ENCODE measurements around the gene RAP1GAP.

Gene RAP1GAP

DNA sequence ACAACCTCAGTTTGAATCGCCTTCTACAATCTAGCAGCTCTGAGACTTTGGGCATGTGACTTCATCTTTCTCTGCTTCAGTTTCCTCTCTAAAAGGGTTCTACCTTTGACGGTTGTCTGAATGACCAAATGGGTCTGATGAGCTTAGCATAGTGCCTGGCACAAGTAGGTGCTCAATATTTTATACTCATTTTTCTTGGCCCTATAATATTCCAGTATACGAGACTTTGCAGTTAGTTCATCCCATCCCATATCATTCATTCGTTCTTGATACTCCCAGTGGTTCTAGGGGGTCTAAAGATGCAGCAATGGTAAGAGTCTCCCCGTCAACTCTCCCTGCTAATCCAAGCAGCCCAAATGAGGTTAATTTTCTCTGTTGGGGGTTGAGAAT lies 92.4 kb downstream of the RAP1GAP start:
- in situ Hi-C loops (cut with MboI; ENCODE audit: low sequenced_read_pairs): loop anchor here (10.0 kb wide), 1 partner anchor 202 kb away; no protein-coding TSS in a partner anchor
- no peak for DNase-seq (ENCODE audit: low spot score in 2 of 2)
- H3K4me3 ChIP-seq: no peak overlapping the region
- peaks cover 14% of the 10 kb centered on the region for H3K4me1 ChIP-seq
- H3K27me3 ChIP-seq (ENCODE audit: low read depth): no peaks in the 10 kb centered on the region
- H3K36me3 ChIP-seq (replicated peaks): no peaks in the 10 kb centered on the region
- H3K9me3 ChIP-seq: no peaks in the 10 kb centered on the region

- no peaks in the 10 kb centered on the region for H3K36me3 ChIP-seq (replicated peaks)
- H3K9me3 ChIP-seq: no peaks in the 10 kb centered on the region
- H3K4me3 ChIP-seq: no peak overlapping the region
- peaks cover 14% of the 10 kb centered on the region for H3K4me1 ChIP-seq
- DNase-seq (ENCODE audit: low spot score in 2 of 2): no peak
- in situ Hi-C loops (cut with MboI; ENCODE audit: low sequenced_read_pairs): loop anchor here (10.0 kb wide), 1 partner anchor 201 kb away; no protein-coding TSS in a partner anchor
- H3K27me3 ChIP-seq (ENCODE audit: low read depth): no peaks in the 10 kb centered on the region
Measured at GRCh38 chr1:21576031-21576797, 92.9 kb downstream of the RAP1GAP start.

DNA sequence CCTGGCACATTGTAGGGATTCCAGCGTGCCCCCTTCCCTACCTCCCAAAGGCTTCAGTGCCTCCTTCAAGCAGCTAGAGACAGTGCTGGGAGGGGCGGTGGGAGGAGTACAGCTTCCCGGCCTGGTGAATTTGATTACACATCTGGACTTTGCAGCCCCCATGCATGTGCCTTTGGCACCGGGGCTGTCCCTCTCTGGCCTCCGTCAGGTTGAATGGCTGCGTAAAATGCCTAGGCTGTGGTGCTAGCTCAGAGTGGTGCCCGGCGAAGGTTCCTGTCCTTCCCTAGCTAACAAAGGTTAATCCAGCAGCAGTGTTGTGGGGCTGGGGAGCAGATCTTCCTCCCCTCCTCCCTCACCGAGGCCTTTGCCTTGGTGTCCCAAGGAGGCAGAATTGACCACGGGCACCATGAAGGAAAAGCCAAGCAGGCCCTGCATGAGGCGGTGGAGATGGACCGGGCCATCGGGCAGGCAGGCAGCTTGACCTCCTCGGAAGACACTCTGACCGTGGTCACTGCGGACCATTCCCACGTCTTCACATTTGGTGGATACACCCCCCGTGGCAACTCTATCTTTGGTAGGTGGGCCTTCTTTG lies 93.7 kb downstream of the RAP1GAP start:
- Histone ChIP-seq H3K27me3 (ENCODE audit: low read depth) (no peaks in the 10 kb centered on the region), H3K36me3 (replicated peaks) (no peaks in the 10 kb centered on the region), H3K9me3 (no peaks in the 10 kb centered on the region), H3K4me1 (peaks cover 14% of the 10 kb centered on the region), H3K4me3 (no peak overlapping the region)
- DNase-seq (ENCODE audit: low spot score in 2 of 2): no peak
- in situ Hi-C loops (cut with MboI; ENCODE audit: low sequenced_read_pairs): loop anchor here (10.0 kb wide), 1 partner anchor 201 kb away; no protein-coding TSS in a partner anchor

- peaks cover 14% of the 10 kb centered on the region for H3K4me1 ChIP-seq
- no peak overlapping the region for H3K4me3 ChIP-seq
- H3K27me3 ChIP-seq (ENCODE audit: low read depth): no peaks in the 10 kb centered on the region
- no peaks in the 10 kb centered on the region for H3K36me3 ChIP-seq (replicated peaks)
- in situ Hi-C loops (cut with MboI; ENCODE audit: low sequenced_read_pairs): loop anchor here (10.0 kb wide), 1 partner anchor 200 kb away; no protein-coding TSS in a partner anchor
- no peaks in the 10 kb centered on the region for H3K9me3 ChIP-seq
- peak; percentile 68 to 87 for DNase-seq (ENCODE audit: low spot score in 2 of 2)
Measured at GRCh38 chr1:21574466-21575151, 94.5 kb downstream of the RAP1GAP start.

DNA sequence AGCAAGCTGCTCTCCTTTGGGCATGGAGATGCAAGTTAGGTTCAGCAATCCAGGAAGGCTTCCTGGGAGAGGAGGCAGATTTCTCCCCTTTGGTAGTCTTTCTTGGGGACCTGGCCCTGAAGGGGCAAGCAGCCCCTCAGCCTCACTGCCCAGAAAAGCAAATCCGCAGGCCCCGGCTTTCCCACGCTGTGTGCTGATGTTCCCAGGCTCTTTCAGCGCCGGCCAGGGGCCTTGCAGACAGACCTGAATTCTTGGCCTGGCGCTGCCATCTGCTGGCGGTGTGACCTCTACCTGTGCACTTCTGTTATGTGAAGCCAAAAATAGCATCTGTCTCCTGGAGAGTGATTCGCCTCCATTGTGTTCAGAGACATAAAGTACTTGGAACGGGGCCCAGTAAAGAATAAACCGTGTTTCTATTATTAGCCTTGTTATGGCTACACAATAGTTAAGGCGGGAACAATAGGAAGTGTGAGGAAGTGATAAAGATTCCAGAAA lies 95.1 kb downstream of the RAP1GAP start:
- no peak overlapping the region for H3K4me3 ChIP-seq
- no peaks in the 10 kb centered on the region for H3K27me3 ChIP-seq (ENCODE audit: low read depth)
- no peaks in the 10 kb centered on the region for H3K36me3 ChIP-seq (replicated peaks)
- in situ Hi-C loops (cut with MboI; ENCODE audit: low sequenced_read_pairs): loop anchor here (10.0 kb wide), 1 partner anchor 199 kb away; no protein-coding TSS in a partner anchor
- peak; percentile 87 to 95 for DNase-seq (ENCODE audit: low spot score in 2 of 2)
- H3K9me3 ChIP-seq: no peaks in the 10 kb centered on the region
- H3K4me1 ChIP-seq: peaks cover 14% of the 10 kb centered on the region

DNA sequence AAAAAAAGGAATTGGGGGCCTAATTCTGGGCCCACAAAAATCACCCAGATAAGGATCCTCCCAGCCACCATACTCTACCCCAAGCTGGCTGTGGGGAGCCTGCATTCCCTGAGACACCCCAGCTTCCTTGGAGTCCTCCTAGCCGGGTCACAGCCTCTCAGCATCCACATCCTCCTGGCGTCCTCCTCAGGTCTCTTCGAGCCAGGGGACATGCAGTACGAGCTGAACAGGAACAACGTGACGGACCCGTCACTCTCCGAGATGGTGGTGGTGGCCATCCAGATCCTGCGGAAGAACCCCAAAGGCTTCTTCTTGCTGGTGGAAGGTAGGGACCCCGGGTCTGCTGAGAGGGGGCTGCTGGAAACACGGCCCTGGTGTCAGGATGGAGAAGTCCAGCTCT lies 95.7 kb downstream of the RAP1GAP start:
- no peaks in the 10 kb centered on the region for H3K27me3 ChIP-seq (ENCODE audit: low read depth)
- DNase-seq (ENCODE audit: low spot score in 2 of 2): no peak
- in situ Hi-C loops (cut with MboI; ENCODE audit: low sequenced_read_pairs): loop anchor here (10.0 kb wide), 1 partner anchor 199 kb away; no protein-coding TSS in a partner anchor
- H3K9me3 ChIP-seq: no peaks in the 10 kb centered on the region
- H3K4me3 ChIP-seq: no peak overlapping the region
- H3K4me1 ChIP-seq: peaks cover 14% of the 10 kb centered on the region
- no peaks in the 10 kb centered on the region for H3K36me3 ChIP-seq (replicated peaks)

- no peak for DNase-seq (ENCODE audit: low spot score in 2 of 2)
- H3K9me3 ChIP-seq: no peaks in the 10 kb centered on the region
- peaks cover 14% of the 10 kb centered on the region for H3K4me1 ChIP-seq
- H3K4me3 ChIP-seq: no peak overlapping the region
- H3K27me3 ChIP-seq (ENCODE audit: low read depth): no peaks in the 10 kb centered on the region
- in situ Hi-C loops (cut with MboI; ENCODE audit: low sequenced_read_pairs): loop anchor here (10.0 kb wide), 1 partner anchor 198 kb away; no protein-coding TSS in a partner anchor
- H3K36me3 ChIP-seq (replicated peaks): no peaks in the 10 kb centered on the region
Measured at GRCh38 chr1:21572735-21573277, 96.4 kb downstream of the RAP1GAP start.

- H3K9me3 ChIP-seq: no peaks in the 10 kb centered on the region
Measured at GRCh38 chr1:21572221-21572620, 96.9 kb downstream of the RAP1GAP start.

DNA sequence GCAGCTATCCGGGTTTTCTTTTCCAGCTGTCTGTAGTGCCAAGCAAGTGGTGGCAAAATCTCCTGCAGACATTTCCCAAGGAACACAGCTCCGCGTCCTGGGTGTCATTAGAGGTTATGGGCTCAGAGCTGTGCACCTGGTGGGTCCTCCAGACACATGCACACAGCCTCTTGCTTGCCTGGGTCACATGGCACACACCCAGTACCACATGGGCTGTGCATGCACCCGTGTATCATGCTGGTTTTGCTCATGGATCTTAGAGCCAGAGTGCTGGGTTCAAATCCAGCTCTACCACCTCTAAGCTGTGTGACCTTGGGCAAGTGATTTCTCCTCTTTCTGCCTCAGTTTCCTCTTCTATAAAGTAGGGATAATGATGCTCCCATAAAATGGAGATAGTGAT lies 98.3 kb downstream of the RAP1GAP start:
- no peak for DNase-seq (ENCODE audit: low spot score in 2 of 2)
- in situ Hi-C loops (cut with MboI; ENCODE audit: low sequenced_read_pairs): loop anchor here (10.0 kb wide), 1 partner anchor 196 kb away; no protein-coding TSS in a partner anchor

More at GRCh38 chr1:21572221-21572620, 96.9 kb downstream of the RAP1GAP start:
- Histone ChIP-seq H3K4me3 (no peak overlapping the region), H3K27me3 (ENCODE audit: low read depth) (no peaks in the 10 kb centered on the region), H3K36me3 (replicated peaks) (no peaks in the 10 kb centered on the region), H3K4me1 (peaks cover 14% of the 10 kb centered on the region)
- in situ Hi-C loops (cut with MboI; ENCODE audit: low sequenced_read_pairs): loop anchor here (10.0 kb wide), 1 partner anchor 197 kb away; no protein-coding TSS in a partner anchor
- DNase-seq (ENCODE audit: low spot score in 2 of 2): no peak

GRCh38 chr1:21570528-21570875 lies 98.7 kb downstream of the RAP1GAP start:
- in situ Hi-C loops (cut with MboI; ENCODE audit: low sequenced_read_pairs): loop anchor here (10.0 kb wide), 1 partner anchor 196 kb away; no protein-coding TSS in a partner anchor
- Histone ChIP-seq H3K36me3 (replicated peaks) (no peaks in the 10 kb centered on the region), H3K27me3 (ENCODE audit: low read depth) (no peaks in the 10 kb centered on the region), H3K4me3 (no peak overlapping the region), H3K4me1 (peaks cover 14% of the 10 kb centered on the region), H3K9me3 (no peaks in the 10 kb centered on the region)
- no peak for DNase-seq (ENCODE audit: low spot score in 2 of 2)

More for the DNA sequence above, 98.3 kb downstream of the RAP1GAP start:
- Histone ChIP-seq H3K27me3 (ENCODE audit: low read depth) (no peaks in the 10 kb centered on the region), H3K4me3 (no peak overlapping the region), H3K36me3 (replicated peaks) (no peaks in the 10 kb centered on the region), H3K9me3 (no peaks in the 10 kb centered on the region), H3K4me1 (peaks cover 14% of the 10 kb centered on the region)

DNA sequence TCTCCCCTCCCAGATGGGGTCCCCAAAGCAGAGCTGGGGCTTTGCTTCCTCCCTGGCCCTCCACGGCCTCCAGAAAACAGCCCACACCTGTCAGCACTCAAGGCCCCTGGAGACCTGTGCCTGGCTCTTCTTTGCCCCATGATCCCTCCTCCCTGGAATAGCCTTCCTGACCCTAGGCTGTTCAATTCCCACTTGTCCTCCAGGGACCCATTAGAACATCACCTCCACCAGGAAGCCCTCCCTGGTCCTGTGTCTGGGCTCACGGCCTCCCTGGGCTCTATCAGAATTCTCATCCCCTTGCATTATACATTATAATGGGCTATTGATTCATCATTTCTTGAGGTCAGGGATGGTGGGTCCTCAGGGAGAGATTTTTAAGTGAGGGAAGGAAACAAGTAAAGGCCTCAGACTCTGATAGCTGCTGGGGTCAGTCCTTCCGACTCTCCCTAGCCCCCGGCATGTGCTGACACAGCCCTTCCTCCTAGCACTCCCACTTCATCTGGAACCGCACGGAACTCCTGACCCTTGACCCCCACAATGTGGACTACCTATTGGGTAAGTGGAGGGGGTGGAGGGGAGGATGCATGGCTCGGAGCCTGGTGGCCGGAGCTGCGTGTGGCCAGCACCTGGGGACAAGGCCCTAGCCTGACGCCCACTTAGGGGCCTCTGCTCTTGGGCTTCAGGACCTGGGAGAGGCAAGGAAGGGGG lies 99.2 kb downstream of the RAP1GAP start:
- no peak overlapping the region for H3K4me3 ChIP-seq
- no peaks in the 10 kb centered on the region for H3K9me3 ChIP-seq
- no peak for DNase-seq (ENCODE audit: low spot score in 2 of 2)
- peaks cover 13% of the 10 kb centered on the region for H3K4me1 ChIP-seq
- in situ Hi-C loops (cut with MboI; ENCODE audit: low sequenced_read_pairs): loop anchor here (10.0 kb wide), 1 partner anchor 195 kb away; no protein-coding TSS in a partner anchor
- no peaks in the 10 kb centered on the region for H3K27me3 ChIP-seq (ENCODE audit: low read depth)
- H3K36me3 ChIP-seq (replicated peaks): no peaks in the 10 kb centered on the region

DNA sequence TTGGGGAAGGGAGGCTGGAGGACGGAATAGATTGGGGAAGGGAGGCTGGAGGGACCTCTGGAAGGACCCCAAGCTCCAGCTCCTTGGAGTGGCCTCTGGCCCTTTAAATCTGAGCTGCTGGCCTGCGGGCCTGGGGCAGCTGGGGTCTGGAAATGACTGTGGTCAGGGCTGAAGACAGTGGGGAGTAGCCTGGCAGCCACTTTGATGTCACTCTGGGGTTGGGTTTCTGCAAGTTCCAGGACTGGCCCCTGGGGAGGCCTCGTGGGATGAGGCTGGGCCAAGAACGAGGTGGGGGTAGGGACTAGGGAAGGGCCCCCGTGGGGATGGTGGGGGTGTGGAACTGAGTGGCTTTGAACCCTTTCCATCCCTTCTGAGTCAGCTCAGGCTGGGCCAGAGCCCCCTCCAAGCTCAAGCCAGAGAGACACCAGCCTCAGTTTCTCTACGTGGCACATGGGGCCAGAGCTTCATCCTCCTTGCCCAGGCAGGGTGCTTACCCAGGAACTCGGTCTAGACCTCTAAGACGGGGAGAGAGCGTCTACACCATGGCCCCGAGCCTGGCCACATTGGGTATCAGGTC lies 100.3 kb downstream of the RAP1GAP start:
- no peak for DNase-seq (ENCODE audit: low spot score in 2 of 2)
- no peak overlapping the region for H3K4me3 ChIP-seq
- no peaks in the 10 kb centered on the region for H3K27me3 ChIP-seq (ENCODE audit: low read depth)
- in situ Hi-C loops (cut with MboI; ENCODE audit: low sequenced_read_pairs): no loop called here
- peaks cover 4% of the 10 kb centered on the region for H3K4me1 ChIP-seq
- H3K36me3 ChIP-seq (replicated peaks): no peaks in the 10 kb centered on the region
- no peaks in the 10 kb centered on the region for H3K9me3 ChIP-seq
